Measurements from ENCODE around the gene MAPK9. TPM values are rescaled to one million over a fixed set of nuclear protein-coding genes. Genes with fewer than 3 reads are reported as not detected.

The MAPK9 gene
- total and polyA plus RNA-seq, 12 donors, result 11.9 to 66.6 (median 34.9) TPM

DNA sequence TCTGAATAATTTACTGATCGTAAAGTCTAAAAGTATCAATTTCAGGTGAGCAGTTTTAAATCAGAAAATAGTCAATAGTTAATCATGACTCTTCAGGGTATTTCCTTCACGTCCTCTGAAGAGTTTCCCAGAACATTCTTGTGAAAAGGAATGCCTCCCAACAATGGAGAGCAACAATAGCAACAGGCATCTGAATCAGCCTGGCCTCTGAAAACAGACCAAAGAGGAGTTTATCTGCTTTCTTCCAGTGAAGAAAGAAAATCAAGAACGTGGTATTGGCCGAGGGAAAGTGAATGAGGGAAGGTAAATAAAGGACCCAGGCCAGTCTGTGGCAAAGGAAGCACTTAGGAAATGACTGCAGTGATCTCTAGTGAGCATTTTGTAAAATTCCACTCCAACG, 56.8 kb downstream of the MAPK9 start:
- DNase-seq, result no peak
- H3K4me1 ChIP-seq (replicated peaks in 1 of 2), result no peaks in the 10 kb centered on the region
- TF ChIP-seq, protein P1, sequence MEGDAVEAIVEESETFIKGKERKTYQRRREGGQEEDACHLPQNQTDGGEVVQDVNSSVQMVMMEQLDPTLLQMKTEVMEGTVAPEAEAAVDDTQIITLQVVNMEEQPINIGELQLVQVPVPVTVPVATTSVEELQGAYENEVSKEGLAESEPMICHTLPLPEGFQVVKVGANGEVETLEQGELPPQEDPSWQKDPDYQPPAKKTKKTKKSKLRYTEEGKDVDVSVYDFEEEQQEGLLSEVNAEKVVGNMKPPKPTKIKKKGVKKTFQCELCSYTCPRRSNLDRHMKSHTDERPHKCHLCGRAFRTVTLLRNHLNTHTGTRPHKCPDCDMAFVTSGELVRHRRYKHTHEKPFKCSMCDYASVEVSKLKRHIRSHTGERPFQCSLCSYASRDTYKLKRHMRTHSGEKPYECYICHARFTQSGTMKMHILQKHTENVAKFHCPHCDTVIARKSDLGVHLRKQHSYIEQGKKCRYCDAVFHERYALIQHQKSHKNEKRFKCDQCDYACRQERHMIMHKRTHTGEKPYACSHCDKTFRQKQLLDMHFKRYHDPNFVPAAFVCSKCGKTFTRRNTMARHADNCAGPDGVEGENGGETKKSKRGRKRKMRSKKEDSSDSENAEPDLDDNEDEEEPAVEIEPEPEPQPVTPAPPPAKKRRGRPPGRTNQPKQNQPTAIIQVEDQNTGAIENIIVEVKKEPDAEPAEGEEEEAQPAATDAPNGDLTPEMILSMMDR (IDR thresholded peaks at IDR 0.05), result no peak
- no peak for TF ChIP-seq POLR2A (IDR thresholded peaks at IDR 0.05)
- no peaks in the 10 kb centered on the region for H3K27me3 ChIP-seq
- no peaks in the 10 kb centered on the region for H3K9me3 ChIP-seq (replicated peaks in 1 of 3)
- intact Hi-C loops (cut with DNase I), result no loop called here
- peaks cover 0 to 12% of the 10 kb centered on the region in 2 donors for H3K36me3 ChIP-seq (replicated peaks in 1 of 2)
- WGBS, 4 donors, result 90 to 94% (median 93%) methylated on average over 5 of the region's 5 CpGs
- no peak overlapping the region for H3K4me3 ChIP-seq
- no peak overlapping the region for H3K27ac ChIP-seq

DNA sequence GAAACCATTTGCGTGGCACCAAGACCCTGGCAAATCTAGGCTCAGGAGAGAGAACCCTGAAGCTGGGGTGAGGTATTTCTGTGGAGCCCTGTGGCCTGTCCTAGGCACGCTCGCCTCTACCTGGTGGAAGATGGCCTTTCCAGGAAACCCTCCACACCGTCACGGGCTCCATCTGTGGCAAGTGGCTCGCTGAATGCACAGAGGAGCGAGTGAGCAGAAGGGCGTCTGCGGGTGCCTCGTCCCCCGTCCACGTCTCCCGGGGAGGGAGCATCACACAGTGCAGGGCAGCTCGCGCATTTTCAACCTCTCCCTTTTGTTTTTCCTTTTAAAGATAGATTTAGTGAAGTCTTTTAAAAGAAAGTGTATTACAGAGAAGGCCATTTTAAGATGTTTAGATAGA, 57.6 kb downstream of the MAPK9 start:
- Histone ChIP-seq H3K27me3 (no peaks in the 10 kb centered on the region), H3K27ac (no peak overlapping the region), H3K4me3 (no peak overlapping the region), H3K9me3 (replicated peaks in 1 of 3) (peaks cover 0 to 3% (median 0%) of the 10 kb centered on the region in 3 donors), H3K4me1 (replicated peaks in 1 of 2) (no peaks in the 10 kb centered on the region), H3K36me3 (replicated peaks in 1 of 2) (peaks cover 0 to 5% of the 10 kb centered on the region in 2 donors)
- intact Hi-C loops (cut with DNase I), result no loop called here
- TF ChIP-seq, protein P1 (IDR thresholded peaks at IDR 0.05), result no peak
- TF ChIP-seq POLR2A (IDR thresholded peaks at IDR 0.05), result no peak
- no peak for DNase-seq
- WGBS, 4 donors, result 94 to 99% (median 96%) methylated on average over 15 of the region's 15 CpGs

DNA sequence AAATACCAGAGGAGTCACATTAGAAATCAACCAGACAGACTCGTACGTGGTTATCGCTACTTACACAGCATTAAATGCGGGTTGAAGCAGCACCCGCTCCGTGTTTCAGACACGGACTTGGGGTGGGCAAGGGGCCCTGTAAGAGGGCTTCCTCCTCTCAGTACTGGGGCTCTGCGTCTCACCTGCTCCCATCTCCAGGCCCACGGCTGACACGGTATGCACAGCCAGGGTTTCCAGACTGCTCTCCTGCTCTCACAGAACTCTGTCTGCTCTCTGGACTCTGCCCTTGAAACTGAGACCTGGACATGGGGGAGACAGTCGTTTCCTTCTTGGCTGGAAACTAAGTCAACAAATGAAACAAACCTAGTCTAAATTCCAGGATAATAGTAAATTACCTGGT, 58.2 kb downstream of the MAPK9 start:
- Histone ChIP-seq H3K9me3 (replicated peaks in 1 of 3) (peaks cover 0 to 4% (median 0%) of the 10 kb centered on the region in 3 donors), H3K4me3 (no peak overlapping the region), H3K4me1 (replicated peaks in 1 of 2) (no peaks in the 10 kb centered on the region), H3K27ac (no peak overlapping the region), H3K27me3 (no peaks in the 10 kb centered on the region), H3K36me3 (replicated peaks in 1 of 2) (peaks cover 0 to 5% of the 10 kb centered on the region in 2 donors)
- TF ChIP-seq POLR2A (IDR thresholded peaks at IDR 0.05), result no peak
- TF ChIP-seq, protein P1 (IDR thresholded peaks at IDR 0.05), result no peak
- intact Hi-C loops (cut with DNase I), result no loop called here
- DNase-seq, result no peak
- 86 to 88% (median 86%) methylated on average over 9 to 11 of the region's 11 CpGs for WGBS, 4 donors

DNA sequence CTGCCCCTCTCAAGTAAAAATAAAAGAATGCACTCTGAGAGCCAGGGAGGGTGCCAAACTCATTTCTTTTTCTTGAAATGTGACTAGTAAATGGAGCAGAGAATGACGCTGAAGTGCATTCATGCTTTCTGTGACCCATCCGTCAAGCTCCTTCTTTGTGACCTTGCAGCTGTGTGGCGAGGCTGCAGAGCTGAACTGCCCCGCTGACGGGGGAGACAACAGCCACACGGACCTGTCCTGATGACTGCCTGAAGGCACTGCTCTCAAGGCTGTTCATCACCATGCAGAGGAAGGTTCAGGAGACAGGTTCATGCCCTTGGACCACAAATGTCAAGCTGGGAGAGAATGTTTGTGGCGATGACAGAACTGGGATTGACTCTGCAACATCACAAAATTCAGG, 61.9 kb downstream of the MAPK9 start:
- TF ChIP-seq, protein P1 (IDR thresholded peaks at IDR 0.05), result no peak
- TF ChIP-seq POLR2A (IDR thresholded peaks at IDR 0.05), result no peak
- Histone ChIP-seq H3K4me3 (no peak overlapping the region), H3K27ac (no peak overlapping the region), H3K9me3 (replicated peaks in 1 of 3) (peaks cover 0 to 7% (median 0%) of the 10 kb centered on the region in 3 donors), H3K36me3 (replicated peaks in 1 of 2) (no peaks in the 10 kb centered on the region), H3K27me3 (no peaks in the 10 kb centered on the region), H3K4me1 (replicated peaks in 1 of 2) (no peaks in the 10 kb centered on the region)
- no peak for DNase-seq
- intact Hi-C loops (cut with DNase I), result no loop called here
- WGBS, 4 donors, result 48 to 75% (median 60%) methylated on average over 6 to 7 of the region's 7 CpGs

All from adrenal gland (tissue), 12 donors.